SK-MEL-5 (cell line): ENCODE measurements around the gene CDRT4. TPM values are rescaled to one million over a fixed set of nuclear protein-coding genes. Genes with fewer than 3 reads are reported as not detected.
"Not testable (repeated sequence)": the region's sequence is repeated elsewhere in the genome, so short reads cannot be mapped to it uniquely, and the experiment has no call there.

Experiments used
- DNase-seq: peaks from one replicate; pipeline ENCODE4 v3.0.0-alpha.2; 2016; ENCODE audit warnings: low read depth, low spot score
- in situ Hi-C: cut with HindIII; loops from 2 replicates; pipeline ENCODE4 v1.10.0; 2016; ENCODE audit warnings: low sequenced_read_pairs, high pct_unique_total_duplicates, low pct_unique_long_range_greater_than_20kb
- total RNA-seq: library from RNA; depleted of rRNA; stranded (reverse); fragments of >200 nt; shearing (Covaris generic); gene quantifications from 2 replicates; pipeline ENCODE4 v1.2.3, GENCODE V29; 2014

The CDRT4 gene
- total RNA-seq, 1 experiment from 2014 or later = 0.77 TPM

- DNase-seq = no peak
- in situ Hi-C loops = no loop called here
Measured at GRCh38 chr17:15446036-15446435, 21.4 kb downstream of the CDRT4 start.

GRCh38 chr17:15444805-15445204 lies 22.6 kb downstream of the CDRT4 start:
- no peak for DNase-seq
- in situ Hi-C loops = no loop called here

GRCh38 chr17:15442311-15443180 lies 24.9 kb downstream of the CDRT4 start:
- in situ Hi-C loops = no loop called here
- peak; percentile 38 for DNase-seq

- DNase-seq = no peak
- in situ Hi-C loops = no loop called here
Measured at GRCh38 chr17:15441315-15441714, 26.1 kb downstream of the CDRT4 start.

GRCh38 chr17:15440347-15440746 lies 27.1 kb downstream of the CDRT4 start:
- no peak for DNase-seq

GRCh38 chr17:15439205-15439985 lies 28.0 kb downstream of the CDRT4 start:
- in situ Hi-C loops, DNase-seq: not testable (repeated sequence)

More at GRCh38 chr17:15440347-15440746, 27.1 kb downstream of the CDRT4 start:
- in situ Hi-C loops = no loop called here

- in situ Hi-C loops = no loop called here
Measured at GRCh38 chr17:15438491-15439105, 28.8 kb downstream of the CDRT4 start.

GRCh38 chr17:15437303-15437635 lies 30.2 kb downstream of the CDRT4 start:
- DNase-seq = no peak
- in situ Hi-C loops = no loop called here

More at GRCh38 chr17:15438491-15439105, 28.8 kb downstream of the CDRT4 start:
- no peak for DNase-seq

GRCh38 chr17:15436473-15437302 lies 30.7 kb downstream of the CDRT4 start:
- in situ Hi-C loops = no loop called here
- peak; percentile 46 for DNase-seq

GRCh38 chr17:15434956-15435355 lies 32.5 kb downstream of the CDRT4 start:
- in situ Hi-C loops = no loop called here
- no peak for DNase-seq

- DNase-seq = no peak
- in situ Hi-C loops = no loop called here
Measured at GRCh38 chr17:15432807-15433611, 34.4 kb downstream of the CDRT4 start.

- in situ Hi-C loops = no loop called here
Measured at GRCh38 chr17:15431766-15432165, 35.7 kb downstream of the CDRT4 start.

GRCh38 chr17:15431196-15431595 lies 36.2 kb downstream of the CDRT4 start:
- in situ Hi-C loops = no loop called here
- no peak for DNase-seq

More at GRCh38 chr17:15431766-15432165, 35.7 kb downstream of the CDRT4 start:
- DNase-seq = no peak

GRCh38 chr17:15424521-15424920 lies 42.9 kb downstream of the CDRT4 start:
- in situ Hi-C loops = no loop called here
- no peak for DNase-seq

GRCh38 chr17:15422392-15422965 lies 44.9 kb downstream of the CDRT4 start:
- in situ Hi-C loops = no loop called here
- DNase-seq = peak; percentile 70

GRCh38 chr17:15418781-15419180 lies 48.6 kb downstream of the CDRT4 start:
- DNase-seq = no peak
- in situ Hi-C loops = no loop called here
